Measurements from ENCODE around the gene KLF16. TPM values are rescaled to one million over a fixed set of nuclear protein-coding genes. Genes with fewer than 3 reads are reported as not detected.

The KLF16 gene
- total RNA-seq, 2 experiments from 2014 or later = 83.8 to 89.2 TPM

DNA sequence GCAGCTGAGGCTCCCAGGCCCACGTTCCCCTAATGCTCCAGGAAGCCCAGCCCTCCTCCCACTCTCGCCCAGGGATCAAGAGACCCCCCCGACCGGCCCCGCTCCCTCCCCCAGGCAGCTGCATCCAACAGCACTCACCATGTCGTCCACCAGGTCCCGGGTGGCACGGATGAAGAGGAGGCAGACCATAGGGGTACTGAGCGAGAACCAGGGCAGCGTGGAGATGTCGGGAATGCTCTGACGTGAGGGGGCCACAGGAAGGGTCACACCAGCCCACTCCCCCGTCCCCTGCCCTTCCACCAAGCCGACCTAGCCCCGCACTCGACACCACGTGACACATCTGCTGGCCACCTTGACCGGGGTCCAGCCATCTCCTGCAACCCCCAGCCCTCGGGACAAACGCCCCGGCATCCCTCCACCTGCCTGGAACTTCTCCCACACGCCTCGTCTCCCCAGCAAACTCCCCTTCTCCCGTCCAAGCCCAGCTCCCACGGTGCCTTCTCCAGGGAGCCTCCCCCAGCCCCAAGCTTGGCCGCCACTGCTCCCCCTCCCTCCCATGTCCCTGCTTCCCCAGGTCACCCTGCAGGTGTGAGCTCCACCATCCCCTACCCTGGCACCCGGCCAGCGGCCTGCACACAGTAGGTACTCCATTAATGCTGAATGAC, 56.2 kb downstream of the KLF16 start:
- DNase-seq = no peak
- Histone ChIP-seq H3K4me3 (ENCODE audit: low read length) (no peak overlapping the region), H3K9me3 (ENCODE audit: control insufficient read depth in 1 of 2, insufficient read depth in 1 of 2, low read length in 2 of 2) (no peaks in the 10 kb centered on the region), H3K27ac (ENCODE audit: low read depth in 1 of 2, low read length in 2 of 2) (no peak overlapping the region), H3K27me3 (ENCODE audit: control insufficient read depth in 1 of 2, insufficient read depth in 2 of 2, low read length in 2 of 2) (no peaks in the 10 kb centered on the region), H3K4me1 (ENCODE audit: insufficient read depth, low read length) (peaks cover 9% of the 10 kb centered on the region), H3K36me3 (ENCODE audit: insufficient read depth, low read length) (peaks cover 2% of the 10 kb centered on the region)
- CTCF ChIA-PET = no interaction called here
- Mint-ChIP-seq H3K36me3 (ENCODE audit: low read depth) (no peaks in the 10 kb centered on the region), H3K4me1 (ENCODE audit: low read depth) (no peaks in the 10 kb centered on the region), H3K4me3 (no peak overlapping the region), H3K9me3 (no peaks in the 10 kb centered on the region), H3K27me3 (no peaks in the 10 kb centered on the region), H3K27ac (no peak overlapping the region)
- ATAC-seq (ENCODE audit: poor library complexity) = no peak
- POLR2A ChIA-PET = no interaction called here
- intact Hi-C loops (cut with DNase I, micrococcal nuclease) = no loop called here
- TF ChIP-seq, protein P1, sequence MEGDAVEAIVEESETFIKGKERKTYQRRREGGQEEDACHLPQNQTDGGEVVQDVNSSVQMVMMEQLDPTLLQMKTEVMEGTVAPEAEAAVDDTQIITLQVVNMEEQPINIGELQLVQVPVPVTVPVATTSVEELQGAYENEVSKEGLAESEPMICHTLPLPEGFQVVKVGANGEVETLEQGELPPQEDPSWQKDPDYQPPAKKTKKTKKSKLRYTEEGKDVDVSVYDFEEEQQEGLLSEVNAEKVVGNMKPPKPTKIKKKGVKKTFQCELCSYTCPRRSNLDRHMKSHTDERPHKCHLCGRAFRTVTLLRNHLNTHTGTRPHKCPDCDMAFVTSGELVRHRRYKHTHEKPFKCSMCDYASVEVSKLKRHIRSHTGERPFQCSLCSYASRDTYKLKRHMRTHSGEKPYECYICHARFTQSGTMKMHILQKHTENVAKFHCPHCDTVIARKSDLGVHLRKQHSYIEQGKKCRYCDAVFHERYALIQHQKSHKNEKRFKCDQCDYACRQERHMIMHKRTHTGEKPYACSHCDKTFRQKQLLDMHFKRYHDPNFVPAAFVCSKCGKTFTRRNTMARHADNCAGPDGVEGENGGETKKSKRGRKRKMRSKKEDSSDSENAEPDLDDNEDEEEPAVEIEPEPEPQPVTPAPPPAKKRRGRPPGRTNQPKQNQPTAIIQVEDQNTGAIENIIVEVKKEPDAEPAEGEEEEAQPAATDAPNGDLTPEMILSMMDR (IDR thresholded peaks at IDR 0.05) = no peak

DNA sequence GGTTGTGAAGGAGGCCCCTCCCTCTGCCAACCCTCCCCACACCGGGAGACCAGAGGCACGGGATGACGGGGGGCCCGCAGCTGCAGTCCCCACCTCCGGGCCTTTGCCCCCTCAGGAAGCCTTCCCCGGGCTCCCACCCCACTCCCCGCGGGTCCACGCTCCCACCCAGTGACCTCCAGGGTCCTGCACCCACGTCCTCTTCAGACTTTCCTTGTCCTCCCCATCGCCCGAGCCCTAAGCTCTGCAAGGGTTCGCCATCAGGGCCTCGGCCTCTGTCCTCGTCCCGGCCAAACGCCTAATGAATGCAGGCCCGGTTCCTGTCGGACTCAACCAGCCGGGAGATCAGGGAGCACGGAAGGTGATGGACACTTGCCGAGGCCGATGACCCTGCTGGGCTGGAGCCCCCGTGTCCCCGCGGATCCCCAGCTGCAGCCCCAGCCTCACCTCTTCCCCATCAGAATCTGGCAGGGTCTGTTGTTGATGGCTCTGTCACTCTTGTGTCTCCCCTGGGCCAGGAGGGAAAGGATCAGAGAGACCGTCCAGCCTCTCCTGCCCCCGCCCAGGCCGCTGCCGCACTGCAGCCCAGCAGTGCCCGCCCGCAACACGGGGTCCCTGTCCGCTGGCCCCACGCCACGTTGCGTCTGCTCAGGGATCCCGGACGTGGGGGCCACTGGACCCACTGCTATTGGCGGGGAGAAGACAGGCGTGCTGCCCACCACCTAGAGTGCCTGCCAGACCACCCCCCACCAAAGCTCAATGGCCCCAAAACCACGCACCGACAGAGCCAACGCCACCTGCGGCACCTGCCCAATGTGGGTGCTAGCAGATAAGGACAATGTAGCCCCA, 57.0 kb downstream of the KLF16 start:
- Mint-ChIP-seq H3K4me1 (ENCODE audit: low read depth) (no peaks in the 10 kb centered on the region), H3K27ac (no peak overlapping the region), H3K9me3 (no peaks in the 10 kb centered on the region), H3K4me3 (no peak overlapping the region), H3K36me3 (ENCODE audit: low read depth) (no peaks in the 10 kb centered on the region), H3K27me3 (no peaks in the 10 kb centered on the region)
- H3K4me1 ChIP-seq (ENCODE audit: insufficient read depth, low read length) = peaks cover 4% of the 10 kb centered on the region
- ATAC-seq (ENCODE audit: poor library complexity) (no peak), DNase-seq (no peak)
- intact Hi-C loops (cut with DNase I, micrococcal nuclease) = no loop called here
- H3K4me3 ChIP-seq (ENCODE audit: low read length) = no peak overlapping the region
- CTCF ChIA-PET = interaction anchor here (0.5 kb wide), 1 partner anchor 84 kb away, joined by 3 read pairs; no protein-coding TSS in a partner anchor
- no peaks in the 10 kb centered on the region for H3K9me3 ChIP-seq (ENCODE audit: control insufficient read depth in 1 of 2, insufficient read depth in 1 of 2, low read length in 2 of 2)
- H3K27ac ChIP-seq (ENCODE audit: low read depth in 1 of 2, low read length in 2 of 2) = no peak overlapping the region
- POLR2A ChIA-PET = no interaction called here
- TF ChIP-seq, protein P1 (IDR thresholded peaks at IDR 0.05) = no peak
- peaks cover 2% of the 10 kb centered on the region for H3K36me3 ChIP-seq (ENCODE audit: insufficient read depth, low read length)
- H3K27me3 ChIP-seq (ENCODE audit: control insufficient read depth in 1 of 2, insufficient read depth in 2 of 2, low read length in 2 of 2) = no peaks in the 10 kb centered on the region

DNA sequence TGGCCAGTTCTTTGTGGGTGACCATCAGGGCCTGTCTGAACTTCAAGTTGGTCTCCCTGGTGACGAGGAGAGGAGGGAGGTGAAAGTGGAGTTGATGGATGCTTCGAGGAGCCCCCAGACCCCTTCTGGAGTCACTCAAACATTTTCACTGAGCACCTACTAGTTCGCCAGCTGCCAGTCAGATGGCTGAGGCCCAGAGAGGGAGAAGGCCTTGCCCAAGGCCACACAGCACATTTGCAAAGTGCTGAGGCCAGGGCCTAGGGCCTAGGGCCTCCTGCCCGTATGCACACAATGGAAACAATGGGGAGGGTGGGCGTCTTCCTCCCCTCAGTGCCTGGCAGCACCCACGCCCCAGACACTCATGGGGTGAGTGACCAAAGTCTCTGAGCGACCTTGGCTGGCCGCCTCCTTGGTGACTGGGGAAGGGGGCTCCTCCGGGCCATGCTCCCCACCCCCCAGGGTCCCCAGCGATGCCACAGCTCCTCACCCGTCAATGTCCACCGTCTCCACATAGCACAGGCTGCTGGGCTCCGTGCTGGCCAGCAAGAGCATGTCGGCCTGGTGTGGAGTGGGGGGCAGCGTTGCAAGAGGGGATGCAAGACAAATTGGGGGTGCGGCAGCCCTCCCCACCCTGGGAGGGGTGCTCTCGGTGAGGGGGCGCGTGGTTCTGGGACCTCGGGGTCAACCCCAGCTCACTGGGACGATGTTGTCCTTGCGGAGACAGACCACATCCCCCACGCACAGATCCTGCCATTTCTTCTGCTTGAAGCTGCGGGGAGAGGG, 57.8 kb downstream of the KLF16 start:
- no peaks in the 10 kb centered on the region for H3K9me3 Mint-ChIP-seq
- POLR2A ChIA-PET = no interaction called here
- H3K27ac Mint-ChIP-seq = no peak overlapping the region
- DNase-seq (no peak), ATAC-seq (ENCODE audit: poor library complexity) (no peak)
- Histone ChIP-seq H3K9me3 (ENCODE audit: control insufficient read depth in 1 of 2, insufficient read depth in 1 of 2, low read length in 2 of 2) (no peaks in the 10 kb centered on the region), H3K4me3 (ENCODE audit: low read length) (no peak overlapping the region), H3K27ac (ENCODE audit: low read depth in 1 of 2, low read length in 2 of 2) (no peak overlapping the region), H3K36me3 (ENCODE audit: insufficient read depth, low read length) (peaks cover 2% of the 10 kb centered on the region), H3K27me3 (ENCODE audit: control insufficient read depth in 1 of 2, insufficient read depth in 2 of 2, low read length in 2 of 2) (no peaks in the 10 kb centered on the region), H3K4me1 (ENCODE audit: insufficient read depth, low read length) (no peaks in the 10 kb centered on the region)
- H3K27me3 Mint-ChIP-seq = no peaks in the 10 kb centered on the region
- CTCF ChIA-PET = interaction anchor here (0.5 kb wide), 1 partner anchor 85 kb away, joined by 3 read pairs; no protein-coding TSS in a partner anchor
- TF ChIP-seq, protein P1 (IDR thresholded peaks at IDR 0.05) = no peak
- H3K4me3 Mint-ChIP-seq = no peak overlapping the region
- no peaks in the 10 kb centered on the region for H3K36me3 Mint-ChIP-seq (ENCODE audit: low read depth)
- no peaks in the 10 kb centered on the region for H3K4me1 Mint-ChIP-seq (ENCODE audit: low read depth)
- intact Hi-C loops (cut with DNase I, micrococcal nuclease) = no loop called here
